GM21717 (cell line): ENCODE results near the gene NOL3.
"Not testable (repeated sequence)": the region's sequence is repeated elsewhere in the genome, so short reads cannot be mapped to it uniquely, and the experiment has no call there.

Experiments
- ATAC-seq: cut with Tn5 transposase; IDR thresholded peaks from one replicate; pipeline ENCODE4 v1.9.1; 2021; ENCODE audit warnings: mild to moderate bottlenecking, moderate library complexity; ENCODE audit not compliant: unreplicated experiment

NOL3 gene

DNA sequence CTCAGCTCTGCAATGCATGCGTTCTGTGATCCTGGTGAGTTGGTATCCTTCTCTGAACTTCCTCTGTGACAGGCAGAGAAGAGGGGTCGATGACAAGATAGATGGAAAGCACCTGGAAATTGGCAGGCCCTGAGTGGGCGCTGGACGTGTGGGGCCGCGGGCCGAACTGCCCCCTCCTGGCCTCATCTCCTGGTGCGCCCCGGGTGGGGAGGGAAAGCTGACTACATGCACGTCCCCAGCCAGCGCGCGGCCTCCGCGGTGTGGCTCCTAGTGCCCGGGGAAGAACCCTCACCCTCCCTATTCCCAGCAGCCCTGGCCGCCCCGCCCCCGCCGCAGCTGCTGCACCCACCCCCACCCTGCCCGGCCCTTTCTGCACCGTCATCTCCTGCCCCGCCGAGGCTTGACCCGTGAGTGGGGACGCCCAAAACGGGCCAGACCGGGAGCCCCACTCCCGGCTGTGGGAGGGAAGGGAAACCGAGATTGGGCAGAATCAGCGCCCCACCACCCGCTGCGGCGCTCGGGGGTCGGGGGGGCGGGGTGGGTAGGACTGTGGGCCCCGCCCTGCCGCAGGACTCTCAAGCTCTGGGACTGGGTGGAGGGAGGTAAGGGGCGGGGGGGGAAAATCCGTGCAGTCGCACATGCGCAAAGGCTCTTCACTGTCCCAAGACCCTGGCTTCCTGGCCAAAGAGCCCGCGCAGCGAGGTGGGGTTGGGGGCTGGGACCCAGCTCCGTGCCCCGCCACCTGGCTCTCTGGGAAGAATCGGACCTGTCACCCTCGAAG is at the start of gene NOL3:
TSS of gene NOL3 (plus strand) at position 371 of the 781 bp plus-strand sequence.
- ATAC-seq = peak; percentile 46

DNA sequence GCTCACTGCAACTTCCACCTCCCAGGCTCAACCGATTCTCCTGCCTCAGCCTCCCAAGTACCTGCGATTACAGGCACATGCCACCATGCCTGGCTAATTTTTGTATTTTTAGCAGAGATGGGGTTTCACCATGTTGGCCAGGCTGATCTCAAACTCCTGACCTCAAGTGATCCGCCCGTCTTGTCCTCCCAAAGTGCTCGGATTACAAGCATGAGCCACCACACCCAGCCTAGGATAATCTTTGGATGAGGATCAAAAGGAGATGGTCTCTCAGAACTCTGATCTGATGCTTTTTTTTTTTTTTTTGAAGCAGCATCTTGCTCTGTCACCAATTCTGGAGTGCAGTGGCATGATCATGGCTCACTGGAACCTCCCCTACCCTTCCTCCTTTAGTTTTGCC is 47.5 kb upstream of the NOL3 start:
- not testable (repeated sequence) for ATAC-seq

DNA sequence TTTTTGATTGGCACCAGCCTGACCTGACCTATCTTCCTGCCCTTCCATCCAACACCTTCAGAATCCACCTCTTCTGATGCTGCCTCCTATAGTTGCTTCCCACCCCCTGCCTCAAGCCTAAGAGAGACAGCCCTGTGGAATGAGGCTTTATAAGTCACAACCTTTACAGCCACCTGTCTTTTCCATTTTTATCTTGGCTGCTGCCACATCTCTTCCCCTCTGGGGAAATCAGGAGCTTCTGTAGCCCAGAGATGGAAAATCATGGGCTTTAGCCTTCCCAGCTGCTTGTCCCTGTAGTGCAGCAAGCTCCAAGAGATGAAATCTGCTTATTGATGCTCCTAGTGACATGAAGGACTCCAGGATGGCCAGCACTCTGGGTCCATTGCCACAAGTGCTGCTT is 41.9 kb upstream of the NOL3 start:
- ATAC-seq = no peak

DNA sequence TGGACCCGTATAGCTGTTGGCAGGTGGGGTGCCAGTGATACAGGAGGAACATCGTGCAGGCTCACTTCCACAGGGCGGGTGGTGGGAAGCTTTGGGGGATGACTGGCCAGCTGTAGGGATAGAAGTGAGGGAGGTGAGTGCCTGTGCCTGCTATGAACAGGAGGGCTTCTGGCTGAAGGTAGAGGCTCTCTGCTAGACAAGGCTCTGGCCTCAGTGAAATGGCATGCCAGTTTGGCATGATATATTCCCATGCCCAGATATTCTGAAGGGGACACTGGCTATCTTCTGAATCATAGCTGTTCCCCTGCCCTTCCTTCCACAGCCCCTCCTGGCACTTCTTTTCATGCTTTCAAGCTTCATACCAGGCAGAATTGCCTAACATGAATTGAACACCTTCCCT is 41.5 kb upstream of the NOL3 start:
- ATAC-seq = no peak

DNA sequence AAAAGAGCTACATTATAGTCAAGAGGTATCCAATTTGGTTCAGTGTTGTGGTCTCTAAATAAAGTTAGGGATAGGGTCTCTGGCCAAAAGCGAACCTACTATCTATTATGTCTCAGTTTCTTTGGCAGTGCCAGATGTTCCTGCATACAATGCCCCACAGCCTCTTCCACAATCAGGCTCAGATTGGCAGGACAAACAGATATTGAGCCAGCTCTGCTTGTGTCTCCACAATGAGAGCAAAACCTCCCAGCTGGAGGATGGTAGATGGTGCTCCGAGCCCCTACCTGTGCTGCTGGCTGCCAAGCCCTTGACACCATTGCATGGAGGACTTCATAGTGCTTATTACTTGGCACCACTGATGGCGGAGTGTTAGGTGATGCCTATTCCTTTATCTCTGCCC is 40.9 kb upstream of the NOL3 start:
- no peak for ATAC-seq

DNA sequence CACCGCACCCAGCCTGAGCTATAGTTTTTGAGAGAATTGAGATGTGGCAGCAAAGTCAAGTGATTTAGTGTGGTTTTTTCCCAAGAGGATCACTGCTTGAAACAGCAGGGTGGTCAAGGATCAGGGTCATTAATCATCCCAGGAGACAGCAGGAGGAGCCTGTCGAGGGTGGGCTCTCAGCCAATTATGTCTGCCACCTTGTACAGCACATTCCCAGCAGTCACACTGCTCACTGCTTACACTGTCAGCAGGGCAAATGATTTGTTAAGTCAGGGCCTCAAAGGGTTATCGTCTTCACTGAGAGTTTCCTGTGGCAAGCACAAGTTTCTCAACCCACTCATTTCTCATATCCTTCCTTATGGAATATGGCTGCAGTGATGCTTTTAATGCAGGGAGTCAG is 32.7 kb upstream of the NOL3 start:
- ATAC-seq = no peak

DNA sequence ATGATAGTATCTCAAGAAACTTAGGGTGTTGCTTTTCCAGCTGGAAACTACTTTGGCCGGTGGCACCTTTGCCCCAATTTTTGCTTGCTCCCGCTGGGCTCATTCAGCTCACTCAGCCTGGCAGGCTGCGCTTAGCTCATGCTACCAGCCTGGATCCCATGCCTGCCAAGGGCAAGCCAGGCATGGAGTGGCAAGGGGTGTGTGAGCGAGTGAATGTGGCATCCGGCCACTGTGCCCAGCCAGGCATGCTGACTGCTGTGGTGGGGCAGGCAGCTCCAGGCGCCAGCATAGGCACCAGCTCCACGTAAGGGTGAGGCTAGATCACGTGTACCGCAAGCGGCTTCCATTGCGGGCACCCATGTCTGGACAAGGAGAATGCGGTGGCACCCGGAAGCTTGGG is 28.9 kb upstream of the NOL3 start:
- ATAC-seq = no peak

DNA sequence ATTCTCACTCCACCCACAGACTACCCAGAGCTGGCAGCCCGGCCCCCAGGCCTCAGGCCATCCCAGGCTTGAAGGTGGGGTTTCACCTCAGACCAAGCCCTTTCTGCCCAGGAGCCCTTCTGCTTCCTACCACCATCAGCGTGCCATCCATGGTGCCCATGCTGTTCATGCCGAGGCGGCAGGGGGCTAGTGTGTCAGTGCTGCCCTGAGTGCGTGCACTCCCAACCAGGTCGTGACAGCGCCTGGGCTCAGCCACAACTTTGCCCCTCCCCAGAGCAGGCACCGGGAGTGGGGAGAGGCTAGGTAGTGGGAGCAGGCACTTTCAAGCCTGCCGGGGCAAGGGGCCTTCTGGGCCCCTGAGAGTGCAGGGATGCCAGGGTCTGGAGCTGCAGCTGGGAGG is 28.0 kb upstream of the NOL3 start:
- no peak for ATAC-seq

DNA sequence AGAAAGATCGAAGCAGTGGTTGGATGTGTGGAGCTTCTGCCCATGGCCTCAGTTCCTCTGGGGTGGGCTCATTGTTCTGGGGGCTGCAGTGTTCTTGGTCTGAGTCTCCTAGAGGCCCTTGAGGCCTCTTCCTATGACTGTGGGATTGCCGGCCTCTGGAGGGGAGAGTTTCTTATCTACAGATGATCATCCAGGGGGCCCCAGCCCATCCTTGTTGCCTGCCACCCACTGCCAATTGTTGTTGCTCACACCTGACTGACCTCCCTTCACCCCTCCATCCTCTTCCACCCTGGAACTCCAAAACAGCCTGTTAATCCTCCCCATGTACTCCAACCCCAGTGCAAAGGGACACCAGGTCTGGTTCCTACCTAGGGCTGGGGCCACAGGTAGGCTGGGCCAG is 25.4 kb upstream of the NOL3 start:
- ATAC-seq = no peak

DNA sequence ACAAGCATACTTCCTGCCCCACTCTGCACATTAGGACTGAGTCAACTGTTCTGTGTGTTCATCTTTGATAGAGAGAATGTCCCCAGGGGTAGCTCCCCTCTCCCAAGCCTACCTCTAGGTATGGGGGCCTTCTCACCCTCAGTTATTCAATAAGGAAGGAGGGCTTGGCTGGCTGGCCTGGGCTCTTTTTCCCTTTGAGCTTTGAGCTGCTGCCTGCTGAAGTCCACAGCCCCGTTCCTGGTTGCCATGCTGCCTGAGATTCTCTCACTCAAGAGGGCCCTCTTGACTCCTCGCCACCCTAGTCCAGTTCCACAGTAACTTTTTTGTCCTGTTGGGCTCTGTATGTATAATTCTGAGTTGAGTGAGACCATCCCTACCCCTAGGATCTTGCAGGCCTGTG is 24.6 kb upstream of the NOL3 start:
- no peak for ATAC-seq

DNA sequence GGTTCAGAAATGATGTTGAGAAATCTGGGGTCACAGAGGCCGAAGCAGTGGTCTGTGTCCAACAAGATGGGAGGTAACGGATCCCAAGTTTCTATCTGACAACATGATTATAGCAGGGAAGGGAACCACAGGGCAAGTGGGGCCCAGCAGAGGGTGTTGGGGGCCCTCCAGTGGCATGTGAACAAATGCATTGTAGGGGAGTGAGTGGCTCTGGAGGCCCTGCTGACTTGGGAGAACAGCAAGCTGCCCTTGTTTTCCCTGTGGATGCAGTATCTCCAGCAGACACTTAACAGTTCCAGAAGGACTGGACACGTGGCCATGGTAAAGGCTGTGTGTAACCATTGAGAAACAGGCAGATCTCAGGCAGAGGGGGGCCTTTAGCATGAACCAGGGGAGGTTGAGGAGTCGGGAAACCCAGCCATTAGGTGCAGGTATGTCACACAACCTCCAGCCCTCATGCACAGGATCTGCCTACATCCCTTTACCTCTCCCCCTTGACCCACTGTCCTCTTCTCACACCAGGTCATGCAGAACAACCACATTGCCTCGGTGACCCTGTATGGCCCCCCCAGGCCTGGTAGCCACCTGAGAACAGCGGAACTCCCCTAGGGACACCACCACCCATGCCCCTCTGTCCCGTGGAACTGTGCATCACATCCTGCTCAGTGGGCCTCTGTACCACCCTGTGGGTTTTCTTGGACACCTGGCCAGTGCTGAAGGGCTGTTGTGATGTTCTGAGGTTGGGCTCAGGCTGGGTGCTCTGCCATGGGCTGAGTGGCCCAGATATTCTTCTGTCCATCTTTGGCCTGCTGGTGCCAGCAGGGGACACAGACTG is 23.6 kb upstream of the NOL3 start:
- no peak for ATAC-seq

DNA sequence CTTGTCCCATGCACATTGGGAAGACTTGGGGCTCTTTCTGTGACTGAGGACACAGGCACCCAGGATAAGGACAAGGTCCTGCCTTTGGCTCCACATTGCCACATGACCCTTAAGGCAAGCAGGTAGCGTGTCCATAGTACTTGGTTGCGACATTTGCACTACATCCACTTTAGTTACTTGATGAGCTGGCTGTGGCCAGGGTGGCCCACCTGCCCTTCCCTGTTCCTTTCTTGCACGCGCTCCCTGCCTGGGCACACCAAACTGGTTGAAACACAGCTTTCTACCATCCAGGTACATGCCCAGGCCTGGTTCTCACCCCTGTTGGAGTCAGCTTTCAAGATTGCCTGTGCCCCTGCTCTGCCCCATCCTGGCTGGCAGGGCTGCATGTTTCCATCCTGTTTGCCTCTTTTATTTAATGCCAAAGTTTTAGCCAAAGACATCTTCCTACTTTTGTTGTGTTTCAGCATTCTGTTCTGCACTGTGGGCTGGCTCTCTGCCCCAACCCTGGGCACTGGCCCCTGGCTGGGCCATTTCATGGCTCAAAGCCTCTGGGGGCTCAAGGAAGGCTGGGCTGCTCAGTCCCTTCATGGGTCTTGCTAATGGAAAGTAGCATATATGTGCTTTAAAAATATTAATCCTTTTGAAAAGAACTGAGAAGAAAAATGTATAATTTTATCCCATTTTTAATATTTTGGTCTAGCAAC is 22.7 kb upstream of the NOL3 start:
- ATAC-seq = no peak

DNA sequence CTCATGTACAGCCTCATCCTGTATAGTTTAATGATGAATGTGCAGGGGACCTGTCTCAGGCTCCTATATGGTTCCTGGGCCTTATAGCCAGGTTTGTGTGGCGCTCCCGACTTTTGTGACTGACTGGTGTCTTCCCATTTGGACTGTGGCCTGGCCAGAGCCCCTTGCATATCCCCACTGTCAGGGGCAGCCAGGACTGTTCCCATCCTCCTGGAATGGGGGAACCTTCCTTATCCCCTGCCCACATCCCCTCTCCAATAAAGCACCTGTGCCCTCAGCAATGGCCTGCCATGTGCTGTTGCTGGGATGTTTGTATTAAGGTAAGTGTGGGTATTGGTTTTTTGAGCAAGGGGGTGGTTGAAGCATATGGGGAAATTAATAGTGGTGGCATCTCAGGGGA is 22.1 kb upstream of the NOL3 start:
- ATAC-seq = no peak

DNA sequence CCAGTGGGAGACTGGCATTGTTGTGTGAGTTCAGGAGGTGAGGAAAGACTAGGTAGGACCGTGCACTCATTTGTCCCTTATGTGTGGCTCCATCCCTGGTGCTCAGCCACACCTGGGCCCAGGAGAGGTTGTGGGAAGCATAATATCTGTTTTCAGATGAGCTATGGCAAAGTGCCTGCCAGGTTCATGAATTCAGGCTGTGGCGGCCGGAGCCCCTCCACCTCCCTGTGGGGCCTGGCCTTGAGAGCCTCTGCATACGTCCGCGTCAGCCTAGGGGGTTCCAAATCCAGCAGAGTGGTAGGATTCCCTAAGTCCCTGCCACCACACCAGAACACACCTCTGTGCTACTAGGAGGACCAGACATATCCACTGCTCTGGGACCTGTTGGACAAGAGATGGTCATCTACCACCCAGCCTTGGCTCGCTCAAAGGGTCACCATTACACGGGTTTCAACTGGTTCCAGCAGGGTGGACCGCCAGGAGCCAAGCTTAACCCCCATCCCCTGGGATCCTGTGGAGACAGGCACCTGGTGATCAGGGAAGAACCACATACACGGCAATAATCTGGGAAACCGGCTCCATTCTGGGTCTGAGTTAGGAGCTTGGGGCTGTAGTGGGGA is 21.6 kb upstream of the NOL3 start:
- no peak for ATAC-seq

DNA sequence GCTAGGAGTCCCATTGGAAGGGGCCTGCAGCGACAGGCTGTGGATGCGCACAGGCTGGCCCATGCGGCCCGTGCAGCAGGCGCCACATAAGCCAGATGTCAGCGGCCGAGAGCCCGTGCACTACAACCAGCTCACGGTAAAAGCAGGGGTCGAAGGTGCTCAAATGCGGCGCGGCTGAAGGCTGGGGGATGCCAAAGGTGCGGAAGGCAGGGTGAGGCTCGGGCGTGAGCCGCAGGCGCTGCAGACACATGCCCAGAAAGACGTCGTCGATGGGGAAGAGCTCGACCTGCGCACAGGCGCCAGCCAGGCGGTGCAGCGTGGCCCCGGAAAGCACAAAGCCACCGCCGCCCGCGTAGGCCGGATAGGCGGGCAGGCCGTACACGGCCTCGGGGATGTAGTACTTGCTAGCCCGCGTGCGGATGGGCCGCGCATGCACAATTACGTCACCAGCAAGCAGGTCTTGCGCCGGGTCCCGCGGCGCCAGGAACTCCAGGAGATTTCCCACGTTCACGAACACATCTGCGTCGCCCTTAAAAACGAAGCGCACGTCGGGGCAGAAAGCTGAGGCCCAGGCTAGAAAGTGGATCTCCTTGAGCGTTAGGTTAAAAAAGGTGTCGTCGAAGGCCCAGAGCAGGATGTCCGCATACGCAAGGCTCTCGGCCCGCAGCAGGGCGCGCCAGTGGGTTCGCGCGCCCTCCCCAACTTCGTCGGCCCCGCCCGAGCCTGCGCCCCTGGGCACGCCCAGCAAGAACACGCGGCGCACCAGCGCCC is 20.9 kb upstream of the NOL3 start:
- no peak for ATAC-seq

DNA sequence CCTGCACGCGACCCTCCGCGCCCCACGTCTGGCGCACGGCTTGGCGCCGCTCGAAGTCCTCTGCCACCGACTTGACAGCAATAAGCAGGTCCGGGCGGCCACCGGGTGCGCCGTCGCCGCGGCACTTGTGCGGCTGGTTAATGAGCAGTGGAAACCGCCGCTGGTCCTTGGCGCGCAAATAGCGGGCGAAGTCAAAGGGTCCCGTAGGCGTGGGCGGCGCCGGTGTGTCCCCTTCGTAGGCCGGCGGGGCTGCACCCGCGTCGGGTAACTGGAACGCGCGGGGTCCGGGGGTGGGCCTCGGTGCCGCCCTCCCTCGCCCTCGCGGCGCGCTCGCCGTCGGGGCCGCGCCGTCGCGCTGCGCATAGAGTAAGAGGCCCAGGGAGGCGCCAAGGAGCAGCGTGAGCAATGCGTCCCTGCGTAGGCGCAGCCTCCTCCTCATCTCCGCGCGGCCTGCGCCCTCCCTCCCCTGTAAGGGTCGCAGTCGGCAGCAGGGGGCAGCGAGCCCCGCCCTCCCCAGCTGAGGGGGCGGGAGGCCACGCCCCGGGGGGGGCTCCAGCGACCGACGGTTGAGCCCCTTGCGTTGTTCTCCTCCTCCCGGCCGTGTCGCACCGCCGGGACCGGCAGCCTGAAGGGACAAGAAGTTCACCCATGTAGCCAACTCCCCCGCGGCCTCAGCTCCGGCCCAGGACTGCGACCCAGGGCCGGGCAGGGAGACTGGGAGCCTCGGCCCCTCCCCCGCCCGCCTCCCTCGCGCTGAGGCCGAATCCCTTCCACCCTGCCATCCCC is 20.1 kb upstream of the NOL3 start:
- peak; percentile 30 for ATAC-seq

DNA sequence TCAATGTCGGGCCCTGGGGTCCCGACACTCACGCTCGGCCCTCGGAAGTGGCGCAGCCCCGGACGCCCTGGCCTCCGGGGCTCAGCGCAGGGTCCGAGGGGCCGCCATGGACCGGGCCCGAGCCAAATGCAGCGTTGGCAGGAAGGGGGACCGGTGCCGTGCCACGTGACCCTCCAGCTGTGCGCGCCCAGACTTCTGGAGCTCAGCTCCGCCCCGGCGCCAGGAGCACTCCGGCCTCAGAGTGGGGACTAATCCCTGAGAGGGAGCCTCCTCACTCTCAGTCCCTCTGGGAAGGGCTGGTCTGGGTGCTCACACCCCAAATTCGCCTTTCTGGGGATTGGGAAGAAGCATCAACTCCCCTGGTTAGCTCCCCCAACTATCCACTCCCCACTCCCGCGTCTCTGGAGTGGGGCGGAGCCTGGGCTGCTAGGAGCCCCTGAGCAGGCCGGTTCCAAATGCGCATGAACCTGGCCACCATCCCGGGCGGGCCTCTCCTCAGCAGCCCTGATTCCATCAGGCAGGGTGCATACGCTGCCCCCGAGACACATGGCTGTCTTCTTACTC is 19.4 kb upstream of the NOL3 start, which contains the start of gene B3GNT9:
TSS of gene B3GNT9 (minus strand) at position 166 of the 564 bp plus-strand sequence. CDS start 513 bp downstream, outside the sequence.
- ATAC-seq = peak; percentile 41

DNA sequence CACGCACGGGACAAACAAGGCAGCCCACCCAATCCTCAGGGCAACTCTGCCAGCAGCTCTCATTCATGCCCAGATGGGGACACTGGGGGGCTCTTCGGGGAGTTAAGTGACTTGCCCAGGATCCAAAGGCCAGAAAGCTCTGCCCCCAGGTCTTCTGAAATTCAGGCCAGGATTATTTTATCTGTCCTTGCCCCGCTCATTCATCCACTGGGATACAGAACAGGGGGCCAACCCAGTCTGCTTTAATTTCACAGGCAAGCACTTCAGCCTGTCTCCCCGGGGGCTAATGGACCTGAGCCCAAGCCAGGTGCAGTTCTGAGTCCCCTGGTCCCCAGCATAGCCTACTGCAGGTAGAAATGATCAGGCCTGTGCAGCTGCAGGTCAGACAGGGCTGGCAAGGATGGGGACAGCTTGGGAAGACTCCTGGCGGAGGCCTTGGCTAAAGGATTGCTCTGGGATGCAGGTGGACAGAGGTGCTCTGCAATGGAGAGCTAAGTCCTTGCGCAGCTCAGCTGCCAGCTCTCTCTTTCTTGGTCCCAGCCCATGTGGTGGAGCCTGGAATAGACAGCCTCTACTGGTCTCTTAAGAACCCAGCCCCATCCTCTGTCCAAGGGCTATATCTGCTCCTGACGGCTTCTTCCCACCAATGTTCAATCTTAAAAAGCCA is 18.8 kb upstream of the NOL3 start:
- ATAC-seq = no peak
